A549 (cell line): ENCODE results near the gene STRBP. TPM values are rescaled to one million over a fixed set of nuclear protein-coding genes. Genes with fewer than 3 reads are reported as not detected.

Experiments
- ATAC-seq, 2 experiments: fragments of 200-7000 bp in 1 of 2; fragments of >200 bp in 1 of 2; cut with Nextera tagmentation in 1 of 2; cut with Tn5 transposase in 1 of 2; 3 replicates each; pipeline versions ENCODE4 v1.8.0 to v1.9.1; 2018 to 2020; ENCODE audit warnings: mild to moderate bottlenecking in 1 of 2, moderate library complexity in 1 of 2
- CTCF ChIA-PET: fragments of 300-600 bp; sonication (Branson Sonifier 250); formaldehyde crosslinking; extraction: SDS; loops from one replicate; lab custom pipeline; 2021; ENCODE audit warnings: antibody characterized with exemption, inconsistent platforms; lab: Yijun Ruan, JAX
- POLR2A ChIA-PET: fragments of 350-600 bp; formaldehyde crosslinking; extraction: SDS; loops from one replicate; lab custom pipeline; 2021; ENCODE audit warnings: antibody characterized with exemption, inconsistent platforms; lab: Yijun Ruan, JAX
- DNase-seq, 2 experiments: peaks; one replicate each; pipeline versions ENCODE4 v3.0.0 to v3.0.0-alpha.2; 2011 to 2016; ENCODE audit warnings: low read depth in 1 of 2, low spot score in 1 of 2
- FAIRE-seq: peaks from 2 replicates; lab custom pipeline; 2011; peaks lifted over from hg19 to GRCh38; lab: Jason Lieb, UNC
- H3K27ac ChIP-seq, 2 experiments: fragments of >200 bp; sonication (Bioruptor Twin); formaldehyde crosslinking; 3 replicates each; pipeline ENCODE4 v1.5.1; 2016 to 2017
- H3K4me1 ChIP-seq: fragments of >200 bp; sonication (Bioruptor Twin); formaldehyde crosslinking; 3 replicates; pipeline ENCODE4 v1.6.1; 2016
- H3K4me2 ChIP-seq: fragments of >200 bp; sonication (Bioruptor Twin); formaldehyde crosslinking; 3 replicates; pipeline ENCODE4 v1.6.1; 2016
- H3K4me3 ChIP-seq: fragments of >200 bp; sonication (Bioruptor Twin); formaldehyde crosslinking; 3 replicates; pipeline ENCODE4 v1.5.1; 2016
- H3K9me3 ChIP-seq: fragments of >200 bp; sonication (Bioruptor Twin); formaldehyde crosslinking; 3 replicates; pipeline ENCODE4 v1.6.1; 2016
- ATOH8 ChIP-seq: fragments of 250-450 bp; sonication (Bioruptor Pico); IDR thresholded peaks from 2 replicates; pipeline ENCODE4 v1.5.0; 2020; ENCODE audit warnings: low read depth, mild to moderate bottlenecking, moderate library complexity
- CBX2 ChIP-seq: fragments of 200-600 bp; sonication (generic); IDR thresholded peaks from 2 replicates; pipeline ENCODE4 v1.6.1; 2016; ENCODE audit warnings: low read depth, mild to moderate bottlenecking, borderline replicate concordance
- E2F6 ChIP-seq: IDR thresholded peaks from 2 replicates; pipeline ENCODE4 v1.6.1; 2012; ENCODE audit warnings: low read depth, borderline replicate concordance
- EP300 ChIP-seq, 2 experiments: fragments of >200 bp; sonication (Bioruptor Twin); formaldehyde crosslinking; IDR thresholded peaks; 2 replicates in 1 of 2; 3 replicates in 1 of 2; pipeline ENCODE4 v1.6.1; 2016 to 2017
- FOSL2 ChIP-seq, 2 experiments: fragments of 450-650 bp in 1 of 2; fragments of >200 bp in 1 of 2; sonication (Bioruptor Twin) in 1 of 2; formaldehyde crosslinking; IDR thresholded peaks; 2 replicates each; pipeline versions ENCODE4 v1.5.0 to v1.6.1; 2016 to 2020; ENCODE audit warnings: mild to moderate bottlenecking in 1 of 2, moderate library complexity in 1 of 2
- FOXS1 ChIP-seq: fragments of 250-450 bp; sonication (Bioruptor Pico); IDR thresholded peaks from 2 replicates; pipeline ENCODE4 v1.5.0; 2020; ENCODE audit warnings: mild to moderate bottlenecking, moderate library complexity
- GATA3 ChIP-seq: IDR thresholded peaks from 2 replicates; pipeline ENCODE4 v1.6.1; 2012; ENCODE audit warnings: borderline replicate concordance
- HES2 ChIP-seq: fragments of >200 bp; sonication (Bioruptor Twin); formaldehyde crosslinking; IDR thresholded peaks from 2 replicates; pipeline ENCODE4 v1.6.1; 2016
- HMGXB4 ChIP-seq: fragments of 250-450 bp; sonication (Bioruptor Pico); IDR thresholded peaks from 2 replicates; pipeline ENCODE4 v1.5.0; 2021; ENCODE audit warnings: mild to moderate bottlenecking, moderate library complexity, borderline replicate concordance
- HOXB5 ChIP-seq: fragments of 250-450 bp; sonication (Bioruptor Pico); IDR thresholded peaks from 2 replicates; pipeline ENCODE4 v1.5.0; 2020; ENCODE audit warnings: mild to moderate bottlenecking, moderate library complexity
- MAFK ChIP-seq: fragments of 450-650 bp; IDR thresholded peaks from 2 replicates; pipeline ENCODE4 v1.6.1; 2014; ENCODE audit not compliant: partially characterized antibody
- MAX ChIP-seq: IDR thresholded peaks from 2 replicates; pipeline ENCODE4 v1.6.1; 2012
- MYC ChIP-seq: IDR thresholded peaks from 2 replicates; pipeline ENCODE4 v1.6.1; 2012; ENCODE audit warnings: mild to moderate bottlenecking, inconsistent platforms, low read length, improper control_type of control experiment, borderline replicate concordance
- PBX3 ChIP-seq: IDR thresholded peaks from 2 replicates; pipeline ENCODE4 v1.6.1; 2012
- POLR2AphosphoS2 ChIP-seq: conservative IDR thresholded peaks from 2 replicates; pipeline ENCODE4 v1.6.1; 2012; ENCODE audit warnings: low read length, improper control_type of control experiment, inconsistent platforms
- RFX5 ChIP-seq: fragments of 450-650 bp; IDR thresholded peaks from 2 replicates; pipeline ENCODE4 v1.7.1; 2014; ENCODE audit warnings: antibody characterized with exemption, mild to moderate bottlenecking, moderate library complexity
- SMC3 ChIP-seq: fragments of >200 bp; sonication (Bioruptor Twin); formaldehyde crosslinking; IDR thresholded peaks from 3 replicates; pipeline ENCODE4 v1.6.1; 2018; ENCODE audit warnings: inconsistent platforms
- SREBF2 ChIP-seq: fragments of 450-650 bp; IDR thresholded peaks from 2 replicates; pipeline ENCODE4 v1.6.1; 2014; ENCODE audit warnings: mild to moderate bottlenecking, moderate library complexity
- ZSCAN20 ChIP-seq: fragments of 250-450 bp; sonication (Bioruptor Pico); IDR thresholded peaks from 2 replicates; pipeline ENCODE4 v1.8.0; 2022; ENCODE audit warnings: mild to moderate bottlenecking, moderate library complexity
- WGBS: methylation state at CpG from one replicate; pipeline ENCODE4 v1.1.6; 2017; ENCODE audit errors: missing lambda C conversion rate; 5-methylcytosine and 5-hydroxymethylcytosine counted together
- polyA plus RNA-seq, 4 experiments: library from polyadenylated mRNA; depleted of rRNA in 3 of 4; stranded (reverse); fragments of >200 nt; fragmentation: RNase III in 1 of 4; extraction: RNeasy Plus Mini Kit Qiagen cat#74134 plus additional on column Dnase treatment in 1 of 4; gene quantifications; 2 replicates in 3 of 4; 3 replicates in 1 of 4; pipeline ENCODE4 v1.2.3, GENCODE V29; 2011 to 2017

Gene STRBP
- polyA plus RNA-seq, 2 of the 4 experiments (the other 2 are of a cell fraction): 20.4 to 34.0 TPM

GRCh38 chr9:123073441-123073840, 194.9 kb downstream of the STRBP start:
- no peaks in the 10 kb centered on the region for H3K4me1 ChIP-seq
- H3K4me3 ChIP-seq: no peak overlapping the region
- ATAC-seq (no peak), DNase-seq (no peak), FAIRE-seq (no peak)
- ChIA-PET CTCF (interaction anchor here (0.8 to 6.8 kb wide), 4 partner anchors 8 to 277 kb away, joined by 3 to 47 read pairs (median 4); no protein-coding TSS in a partner anchor), POLR2A (no interaction called here)
- H3K4me2 ChIP-seq: no peak overlapping the region
- 84% methylated on average over 5 of the region's 5 CpGs for WGBS
- H3K9me3 ChIP-seq: no peaks in the 10 kb centered on the region
- TF ChIP-seq HES2: no peak
- TF ChIP-seq HMGXB4: no peak
- TF ChIP-seq PBX3: no peak
- no peak for TF ChIP-seq GATA3
- TF ChIP-seq E2F6: no peak
- no peak for TF ChIP-seq ATOH8 (CRISPR knock-in tag)
- no peak for TF ChIP-seq SMC3
- no peak for TF ChIP-seq ZSCAN20 (CRISPR knock-in tag)
- TF ChIP-seq HOXB5: no peak
- TF ChIP-seq EP300 (IDR thresholded peaks at IDR 0.05): no peak
- no peak for TF ChIP-seq FOSL2 (IDR thresholded peaks at IDR 0.05)
- no peak for TF ChIP-seq FOSL2 (CRISPR knock-in tag; IDR thresholded peaks at IDR 0.05)
- TF ChIP-seq SREBF2: no peak
- no peak overlapping the region for H3K27ac ChIP-seq

- POLR2A ChIA-PET: no interaction called here
- Histone ChIP-seq H3K4me2 (no peak overlapping the region), H3K4me3 (no peak overlapping the region), H3K9me3 (no peaks in the 10 kb centered on the region), H3K4me1 (no peaks in the 10 kb centered on the region), H3K27ac (no peak overlapping the region)
- CTCF ChIA-PET: interaction anchor here (0.6 to 6.8 kb wide), 3 partner anchors 9 to 278 kb away, joined by 3 to 47 read pairs (median 5); no protein-coding TSS in a partner anchor
- ATAC-seq: no peak
- TF ChIP-seq MYC (no peak), GATA3 (no peak), RFX5 (no peak), FOXS1 (no peak), MAX (no peak), MAFK (no peak), POLR2AphosphoS2 (no peak), CBX2 (no peak)
- FAIRE-seq: no peak
- no peak for DNase-seq
- 90% methylated on average over 2 of the region's 2 CpGs for WGBS
Observed at GRCh38 chr9:123072407-123072995, 195.9 kb downstream of the STRBP start.

Other genes with a start within 250 kb of the STRBP start
- 0.13 and 0.38 TPM in 2 replicates for gene GPR21, start 234.9 kb downstream of the STRBP start, polyA plus RNA-seq (2011; rRNA removed)
- gene GPR21, start 234.9 kb downstream of the STRBP start, polyA plus RNA-seq (2017; fragmentation: RNase III; extraction: RNeasy Plus Mini Kit Qiagen cat#74134 plus additional on column Dnase treatment): not detected in 3 replicates
- 0.01 TPM in 1 of 2 replicates, not detected in the other for gene CRB2, start 87.6 kb upstream of the STRBP start, polyA plus RNA-seq (2011; rRNA removed)
- gene CRB2, start 87.6 kb upstream of the STRBP start, polyA plus RNA-seq (2017; fragmentation: RNase III; extraction: RNeasy Plus Mini Kit Qiagen cat#74134 plus additional on column Dnase treatment): 0.05 to 0.10 TPM (median 0.09 TPM) in 3 replicates